ENCODE results near the gene ARHGAP42. TPM values are rescaled to one million over a fixed set of nuclear protein-coding genes. Genes with fewer than 3 reads are reported as not detected.

Gene ARHGAP42
- total and polyA plus RNA-seq, 2 of the 13 experiments (the other 11 are each of a cell fraction or from before 2014, with no cell fraction given) = 2.5 to 4.3 TPM

DNA sequence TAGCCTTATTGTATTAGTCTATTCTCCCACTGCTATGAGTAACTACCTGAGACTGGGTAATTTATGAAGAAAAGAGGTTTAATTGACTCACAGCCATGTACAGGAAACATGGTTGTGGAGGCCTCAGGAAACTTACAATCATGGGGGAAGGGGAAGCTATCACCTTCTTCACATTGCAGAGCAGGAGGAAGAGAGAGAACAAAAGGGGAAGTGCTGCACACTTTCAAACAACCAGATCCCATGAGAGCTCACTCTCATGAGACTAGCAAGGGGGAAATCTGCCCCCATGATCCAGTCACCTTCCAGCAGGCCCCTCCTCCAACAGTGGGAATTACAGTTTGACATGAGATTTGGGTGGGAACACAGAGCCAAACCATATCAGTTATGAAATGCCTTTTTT is 179.4 kb downstream of the ARHGAP42 start:
- Histone ChIP-seq H3K79me2 (ENCODE audit: insufficient read depth, low read length) (no peaks in the 10 kb centered on the region), H3K4me1 (ENCODE audit: insufficient read depth, low read length) (no peaks in the 10 kb centered on the region)
- BruUV-seq (replicated peaks) = no TSS peak

DNA sequence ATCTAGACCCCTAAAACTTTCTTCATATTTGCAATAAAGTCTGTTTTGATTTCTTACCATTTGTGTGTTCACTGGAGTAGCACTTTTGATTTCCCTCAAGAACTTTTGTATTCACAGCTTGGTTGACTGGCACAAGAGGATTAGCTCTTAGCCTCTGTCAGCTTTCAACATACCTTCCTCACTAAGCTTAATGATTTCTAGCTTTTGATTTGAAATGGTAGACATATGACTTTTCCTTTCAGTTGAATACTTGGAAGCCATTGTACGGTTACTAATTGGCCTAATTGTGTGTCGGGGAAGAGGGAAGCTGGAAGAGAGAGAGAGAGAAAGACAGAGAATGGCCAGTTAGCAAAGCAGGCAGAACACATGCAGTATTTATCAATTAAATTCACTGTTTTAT is 180.5 kb downstream of the ARHGAP42 start:
- Histone ChIP-seq H3K79me2 (ENCODE audit: insufficient read depth, low read length) (no peaks in the 10 kb centered on the region), H3K27ac (ENCODE audit: extremely low read length, insufficient read depth, low read length) (no peak overlapping the region), H3K9me3 (ENCODE audit: low read length) (no peaks in the 10 kb centered on the region), H3K9ac (ENCODE audit: insufficient read depth, low read depth, low read length) (no peak overlapping the region), H3K4me2 (ENCODE audit: low read depth, low read length) (no peak overlapping the region), H3K4me3 (replicated peaks in 1 of 3; ENCODE audit: insufficient read depth in 1 of 3, low read depth in 2 of 3, low read length in 3 of 3) (no peak overlapping the region), H3K36me3 (replicated peaks in 1 of 2; ENCODE audit: control insufficient read depth in 1 of 2, insufficient read depth in 2 of 2, low read length in 2 of 2) (no peaks in the 10 kb centered on the region), H3K27me3 (ENCODE audit: control insufficient read depth in 1 of 2, insufficient read depth in 2 of 2, low read length in 2 of 2) (no peaks in the 10 kb centered on the region), H4K20me1 (ENCODE audit: insufficient read depth, low read length) (no peaks in the 10 kb centered on the region), H3K4me1 (ENCODE audit: insufficient read depth, low read length) (no peaks in the 10 kb centered on the region), H2AFZ (ENCODE audit: low read length) (no peak overlapping the region)
- 78% methylated on average over 2 of the region's 2 CpGs for WGBS (ENCODE audit: low lambda C conversion rate)
- ATAC-seq (no peak), FAIRE-seq (no peak), DNase-seq (ENCODE audit: low spot score) (no peak)
- intact Hi-C loops (cut with micrococcal nuclease; ENCODE audit: unreplicated experiment) = no loop called here
- POLR2A ChIA-PET = no interaction called here
- no TSS peak for BruUV-seq (replicated peaks)
- in situ Hi-C loops (cut with HindIII; ENCODE audit: extremely low pct_ligation_motif_present, low pct_unique_long_range_greater_than_20kb) = no loop called here
- CTCF ChIA-PET (ENCODE audit: low intra/inter-chr PET ratio, low total read pairs) = no interaction called here
- no peak for TF ChIP-seq MXI1 (IDR thresholded peaks at IDR 0.05; ENCODE audit: borderline replicate concordance, low read depth, low read length)
- no peak for TF ChIP-seq NFIB (CRISPR knock-in tag; IDR thresholded peaks at IDR 0.05; ENCODE audit: borderline replicate concordance)
- TF ChIP-seq, protein P1, sequence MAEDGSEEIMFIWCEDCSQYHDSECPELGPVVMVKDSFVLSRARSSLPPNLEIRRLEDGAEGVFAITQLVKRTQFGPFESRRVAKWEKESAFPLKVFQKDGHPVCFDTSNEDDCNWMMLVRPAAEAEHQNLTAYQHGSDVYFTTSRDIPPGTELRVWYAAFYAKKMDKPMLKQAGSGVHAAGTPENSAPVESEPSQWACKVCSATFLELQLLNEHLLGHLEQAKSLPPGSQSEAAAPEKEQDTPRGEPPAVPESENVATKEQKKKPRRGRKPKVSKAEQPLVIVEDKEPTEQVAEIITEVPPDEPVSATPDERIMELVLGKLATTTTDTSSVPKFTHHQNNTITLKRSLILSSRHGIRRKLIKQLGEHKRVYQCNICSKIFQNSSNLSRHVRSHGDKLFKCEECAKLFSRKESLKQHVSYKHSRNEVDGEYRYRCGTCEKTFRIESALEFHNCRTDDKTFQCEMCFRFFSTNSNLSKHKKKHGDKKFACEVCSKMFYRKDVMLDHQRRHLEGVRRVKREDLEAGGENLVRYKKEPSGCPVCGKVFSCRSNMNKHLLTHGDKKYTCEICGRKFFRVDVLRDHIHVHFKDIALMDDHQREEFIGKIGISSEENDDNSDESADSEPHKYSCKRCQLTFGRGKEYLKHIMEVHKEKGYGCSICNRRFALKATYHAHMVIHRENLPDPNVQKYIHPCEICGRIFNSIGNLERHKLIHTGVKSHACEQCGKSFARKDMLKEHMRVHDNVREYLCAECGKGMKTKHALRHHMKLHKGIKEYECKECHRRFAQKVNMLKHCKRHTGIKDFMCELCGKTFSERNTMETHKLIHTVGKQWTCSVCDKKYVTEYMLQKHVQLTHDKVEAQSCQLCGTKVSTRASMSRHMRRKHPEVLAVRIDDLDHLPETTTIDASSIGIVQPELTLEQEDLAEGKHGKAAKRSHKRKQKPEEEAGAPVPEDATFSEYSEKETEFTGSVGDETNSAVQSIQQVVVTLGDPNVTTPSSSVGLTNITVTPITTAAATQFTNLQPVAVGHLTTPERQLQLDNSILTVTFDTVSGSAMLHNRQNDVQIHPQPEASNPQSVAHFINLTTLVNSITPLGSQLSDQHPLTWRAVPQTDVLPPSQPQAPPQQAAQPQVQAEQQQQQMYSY (CRISPR knock-in tag; IDR thresholded peaks at IDR 0.05) = no peak
- TF ChIP-seq HDAC1 (CRISPR knock-in tag; IDR thresholded peaks at IDR 0.05) = no peak
- TF ChIP-seq, protein P2, sequence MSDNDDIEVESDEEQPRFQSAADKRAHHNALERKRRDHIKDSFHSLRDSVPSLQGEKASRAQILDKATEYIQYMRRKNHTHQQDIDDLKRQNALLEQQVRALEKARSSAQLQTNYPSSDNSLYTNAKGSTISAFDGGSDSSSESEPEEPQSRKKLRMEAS (IDR thresholded peaks at IDR 0.05) = no peak
- TF ChIP-seq TCF7L2 (IDR thresholded peaks at IDR 0.05; ENCODE audit: low read depth, low read length) = no peak
- no peak for TF ChIP-seq ZNF83 (CRISPR knock-in tag; IDR thresholded peaks at IDR 0.05; ENCODE audit: borderline replicate concordance)
- no peak for TF ChIP-seq NR2C2 (CRISPR knock-in tag; IDR thresholded peaks at IDR 0.05; ENCODE audit: borderline replicate concordance)
- TF ChIP-seq, protein P3, sequence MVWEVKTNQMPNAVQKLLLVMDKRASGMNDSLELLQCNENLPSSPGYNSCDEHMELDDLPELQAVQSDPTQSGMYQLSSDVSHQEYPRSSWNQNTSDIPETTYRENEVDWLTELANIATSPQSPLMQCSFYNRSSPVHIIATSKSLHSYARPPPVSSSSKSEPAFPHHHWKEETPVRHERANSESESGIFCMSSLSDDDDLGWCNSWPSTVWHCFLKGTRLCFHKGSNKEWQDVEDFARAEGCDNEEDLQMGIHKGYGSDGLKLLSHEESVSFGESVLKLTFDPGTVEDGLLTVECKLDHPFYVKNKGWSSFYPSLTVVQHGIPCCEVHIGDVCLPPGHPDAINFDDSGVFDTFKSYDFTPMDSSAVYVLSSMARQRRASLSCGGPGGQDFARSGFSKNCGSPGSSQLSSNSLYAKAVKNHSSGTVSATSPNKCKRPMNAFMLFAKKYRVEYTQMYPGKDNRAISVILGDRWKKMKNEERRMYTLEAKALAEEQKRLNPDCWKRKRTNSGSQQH (CRISPR knock-in tag; IDR thresholded peaks at IDR 0.05; ENCODE audit: low read depth) = no peak
- no peak for TF ChIP-seq DPF2 (CRISPR knock-in tag; IDR thresholded peaks at IDR 0.05; ENCODE audit: borderline replicate concordance, low read depth)
- no peak for TF ChIP-seq ZBTB1 (CRISPR knock-in tag; IDR thresholded peaks at IDR 0.05; ENCODE audit: borderline replicate concordance)

More for the DNA sequence above, 179.4 kb downstream of the ARHGAP42 start:
- TF ChIP-seq YEATS2 (CRISPR knock-in tag; IDR thresholded peaks at IDR 0.05; ENCODE audit: borderline replicate concordance) (no peak), ZNF33A (CRISPR knock-in tag; IDR thresholded peaks at IDR 0.05; ENCODE audit: borderline replicate concordance) (no peak)
- TF ChIP-seq, protein P4, sequence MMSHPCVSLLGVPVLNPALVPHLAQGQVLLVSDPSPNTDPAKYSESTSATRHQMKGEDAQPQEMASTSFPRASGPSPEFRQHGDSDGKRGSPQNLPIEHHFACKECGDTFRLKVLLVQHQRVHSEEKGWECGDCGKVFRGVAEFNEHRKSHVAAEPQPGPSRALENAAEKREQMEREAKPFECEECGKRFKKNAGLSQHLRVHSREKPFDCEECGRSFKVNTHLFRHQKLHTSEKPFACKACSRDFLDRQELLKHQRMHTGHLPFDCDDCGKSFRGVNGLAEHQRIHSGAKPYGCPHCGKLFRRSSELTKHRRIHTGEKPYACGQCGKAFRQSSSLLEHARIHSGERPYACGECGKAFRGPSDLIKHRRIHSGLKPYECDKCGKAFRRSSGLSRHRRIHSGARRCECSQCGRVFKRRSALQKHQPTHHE (CRISPR knock-in tag; IDR thresholded peaks at IDR 0.05; ENCODE audit: borderline replicate concordance) = no peak
- in situ Hi-C loops (cut with HindIII; ENCODE audit: extremely low pct_ligation_motif_present, low pct_unique_long_range_greater_than_20kb) = no loop called here
- FAIRE-seq = no peak
- Histone ChIP-seq H3K27me3 (ENCODE audit: control insufficient read depth in 1 of 2, insufficient read depth in 2 of 2, low read length in 2 of 2) (no peaks in the 10 kb centered on the region), H3K36me3 (replicated peaks in 1 of 2; ENCODE audit: control insufficient read depth in 1 of 2, insufficient read depth in 2 of 2, low read length in 2 of 2) (no peaks in the 10 kb centered on the region), H3K9me3 (ENCODE audit: low read length) (no peaks in the 10 kb centered on the region), H3K27ac (ENCODE audit: extremely low read length, insufficient read depth, low read length) (no peak overlapping the region), H3K4me2 (ENCODE audit: low read depth, low read length) (no peak overlapping the region), H3K4me3 (replicated peaks in 1 of 3; ENCODE audit: insufficient read depth in 1 of 3, low read depth in 2 of 3, low read length in 3 of 3) (no peak overlapping the region), H2AFZ (ENCODE audit: low read length) (no peak overlapping the region), H4K20me1 (ENCODE audit: insufficient read depth, low read length) (no peaks in the 10 kb centered on the region), H3K9ac (ENCODE audit: insufficient read depth, low read depth, low read length) (no peak overlapping the region)
- DNase-seq (ENCODE audit: low spot score) = no peak
- intact Hi-C loops (cut with micrococcal nuclease; ENCODE audit: unreplicated experiment) = no loop called here
- ChIA-PET POLR2A (no interaction called here), CTCF (ENCODE audit: low intra/inter-chr PET ratio, low total read pairs) (no interaction called here)
- ATAC-seq = no peak

All from HepG2 (cell line).